CD4-positive, alpha-beta memory T cell (primary cell): ENCODE data around the gene IGSF9. TPM values are rescaled to one million over a fixed set of nuclear protein-coding genes. Genes with fewer than 3 reads are reported as not detected.

Source experiments
- CTCF ChIA-PET: fragments of 350-600 bp; sonication (Branson Sonifier 250); formaldehyde crosslinking; loops from one replicate; lab custom pipeline; 2021; ENCODE audit warnings: inconsistent platforms; ENCODE audit not compliant: partially characterized antibody; lab: Charles Lee
- POLR2A ChIA-PET: fragments of 350-600 bp; sonication (Branson Sonifier 250); formaldehyde crosslinking; loops from one replicate; lab custom pipeline; 2021; ENCODE audit not compliant: partially characterized antibody; lab: Charles Lee
- DNase-seq, 5 donors: peaks; one replicate each; pipeline versions ENCODE4 v3.0.0 to v3.0.0-alpha.2; 2020 to 2022; ENCODE audit warnings: mixed read lengths in 1 of 5
- H3K27ac ChIP-seq: one replicate; pipeline ENCODE4 v1.7.0; 2013; ENCODE audit warnings: low read depth, low read length
- H3K27me3 ChIP-seq: 2 replicates; pipeline ENCODE4 v1.7.0; 2013; ENCODE audit warnings: mild to moderate bottlenecking, low read length, moderate library complexity; ENCODE audit not compliant: insufficient read depth
- H3K36me3 ChIP-seq: 2 replicates; pipeline ENCODE4 v1.7.0; 2013; ENCODE audit warnings: mild to moderate bottlenecking, low read length, moderate library complexity; ENCODE audit not compliant: insufficient read depth
- H3K4me1 ChIP-seq: 2 replicates; pipeline ENCODE4 v1.7.0; 2013; ENCODE audit warnings: mild to moderate bottlenecking, low read length, moderate library complexity; ENCODE audit not compliant: insufficient read depth
- H3K4me3 ChIP-seq, 2 donors: one replicate each; pipeline ENCODE4 v1.7.0; 2013; ENCODE audit warnings: low read length in 2 of 2, mild to moderate bottlenecking in 1 of 2
- H3K9me3 ChIP-seq, 2 donors: one replicate each; pipeline ENCODE4 v1.7.0; 2013; ENCODE audit warnings: low read length in 2 of 2, control low read depth in 1 of 2; ENCODE audit not compliant: control insufficient read depth in 1 of 2
- H3K27ac Mint-ChIP-seq, 7 donors: one replicate each; pipeline ENCODE4 v1.8.0; 2020 to 2021; ENCODE audit warnings: mixed read lengths in 7 of 7, mild to moderate bottlenecking in 6 of 7, inconsistent platforms in 3 of 7, moderate library complexity in 3 of 7
- H3K27me3 Mint-ChIP-seq, 2 donors: one replicate each; pipeline ENCODE4 v1.8.0; 2020 to 2021; ENCODE audit warnings: mixed read lengths in 2 of 2
- H3K36me3 Mint-ChIP-seq, 2 donors: one replicate each; pipeline ENCODE4 v1.8.0; 2020 to 2021; ENCODE audit warnings: mixed read lengths in 2 of 2, inconsistent platforms in 1 of 2, mild to moderate bottlenecking in 1 of 2
- H3K4me1 Mint-ChIP-seq, 4 donors: one replicate each; pipeline ENCODE4 v1.8.0; 2020 to 2021; ENCODE audit warnings: mixed read lengths in 4 of 4, mild to moderate bottlenecking in 1 of 4
- H3K4me3 Mint-ChIP-seq, 8 donors: one replicate each; pipeline ENCODE4 v1.8.0; 2020 to 2021; ENCODE audit warnings: mixed read lengths in 8 of 8, mild to moderate bottlenecking in 7 of 8, moderate library complexity in 6 of 8, inconsistent platforms in 3 of 8
- H3K9me3 Mint-ChIP-seq, 8 donors: one replicate each; pipeline ENCODE4 v1.8.0; 2020 to 2021; ENCODE audit warnings: mixed read lengths in 8 of 8, mild to moderate bottlenecking in 5 of 8, inconsistent platforms in 3 of 8, moderate library complexity in 1 of 8
- intact Hi-C: fragments of 100-400 bp; cut with micrococcal nuclease; formaldehyde crosslinking; loops from one replicate; pipeline ENCODE4 v1.15.1; 2023
- polyA plus RNA-seq, 2 donors: library from polyadenylated mRNA; unstranded; fragments of 300-500 nt; fragmentation: Illumina TruSeq; gene quantifications; one replicate each; pipeline ENCODE4 v1.2.3, GENCODE V29; 2021
- total RNA-seq, 2 experiments: library from RNA; stranded (reverse); gene quantifications; one replicate each; pipeline ENCODE4 v1.2.3, GENCODE V29; 2021

IGSF9 gene
- total RNA-seq (not detected), polyA plus RNA-seq (not detected)

- CTCF ChIA-PET: interaction anchor here (0.6 to 3.0 kb wide), 14 partner anchors 8 to 258 kb away, joined by 3 to 18 read pairs (median 3); no protein-coding TSS in a partner anchor
- peaks cover 13% of the 10 kb centered on the region for H3K4me1 ChIP-seq
- Mint-ChIP-seq H3K4me1 (peaks cover 8 to 12% (median 10%) of the 10 kb centered on the region in 4 donors), H3K36me3 (no peaks in the 10 kb centered on the region), H3K9me3 (no peaks in the 10 kb centered on the region), H3K4me3 (peak within 1 kb of the TSS; percentile 32 to 86 (median 68)), H3K27me3 (peaks cover 25 to 35% of the 10 kb centered on the region in 2 donors), H3K27ac (peak within 1 kb of the TSS in 3 of 7 donors; percentile 12 to 87 (median 65))
- POLR2A ChIA-PET: interaction anchor here (1.3 to 1.8 kb wide), 3 partner anchors 9 to 165 kb away, joined by 3 to 17 read pairs (median 5); partner anchors contain the start of genes DUSP23 and TAGLN2
- H3K36me3 ChIP-seq: no peaks in the 10 kb centered on the region
- H3K9me3 ChIP-seq: no peaks in the 10 kb centered on the region
- H3K4me3 ChIP-seq: peak within 1 kb of the TSS in 1 of 2 donors; percentile 38
- H3K27ac ChIP-seq: no peak within 1 kb of the TSS
- peaks cover 21% of the 10 kb centered on the region for H3K27me3 ChIP-seq
- intact Hi-C loops: loop anchor here (1.0 to 2.0 kb wide), 5 partner anchors 9 to 165 kb away; partner anchors contain the start of genes DUSP23 and TAGLN2
- DNase-seq: peak; percentile 68 to 79 (median 71)
Measured at GRCh38 chr1:159945483-159946241, at the start of gene IGSF9. Gene IGSF9 (minus strand): TSS chr1:159945613. CDS start chr1:159943454, 2,159 bp downstream.

DNA sequence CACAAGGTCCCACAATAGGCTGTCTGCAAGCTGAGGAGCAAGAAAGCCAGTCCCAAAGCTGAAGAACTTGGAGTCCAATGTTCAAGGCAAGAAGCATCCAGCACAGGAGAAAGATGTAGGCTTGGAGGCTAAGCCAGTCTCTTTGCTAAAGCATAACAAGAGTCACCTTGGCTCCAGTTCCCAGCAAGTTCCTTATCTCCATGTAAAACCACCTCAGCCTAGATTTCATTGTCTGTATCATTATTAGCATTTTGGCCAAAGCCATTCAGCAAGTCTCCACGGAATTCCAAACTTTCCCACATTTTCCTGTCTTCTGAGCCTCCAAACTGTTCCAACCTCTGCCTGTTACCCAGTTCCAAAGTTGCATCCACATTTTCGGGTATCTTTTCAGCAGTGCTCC lies 49.5 kb upstream of the IGSF9 start:
- CTCF ChIA-PET: interaction anchor here (0.6 to 1.8 kb wide), 2 partner anchors 11 to 207 kb away, joined by 3 to 8 read pairs; no protein-coding TSS in a partner anchor
- H3K27me3 Mint-ChIP-seq: peaks cover 13 to 14% of the 10 kb centered on the region in 2 donors

DNA sequence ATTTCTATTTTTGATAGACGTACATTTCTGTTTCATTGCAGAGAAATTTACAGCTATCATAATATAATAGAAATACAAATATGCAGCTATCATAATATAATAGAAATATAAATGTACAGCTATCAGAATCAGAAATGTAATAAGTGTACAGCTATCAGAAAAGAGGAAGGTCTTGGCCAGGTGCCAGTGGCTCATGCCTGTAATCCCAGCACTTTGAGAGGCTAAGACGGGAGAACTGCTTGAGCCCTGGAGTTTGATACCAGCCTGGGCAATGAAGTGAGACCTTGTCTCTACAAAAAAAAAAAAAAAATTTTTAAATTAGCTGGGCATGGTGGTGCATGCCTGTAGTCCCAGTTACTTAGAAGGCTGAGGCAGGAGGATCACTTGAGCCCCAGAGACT lies 48.5 kb upstream of the IGSF9 start:
- POLR2A ChIA-PET: no interaction called here
- peaks cover 13% of the 10 kb centered on the region in 2 donors for H3K27me3 Mint-ChIP-seq

More for the DNA sequence above, 49.5 kb upstream of the IGSF9 start:
- Histone ChIP-seq H3K27ac (no peak overlapping the region), H3K9me3 (no peaks in the 10 kb centered on the region), H3K4me1 (no peaks in the 10 kb centered on the region), H3K4me3 (no peak overlapping the region), H3K27me3 (no peaks in the 10 kb centered on the region), H3K36me3 (no peaks in the 10 kb centered on the region)
- Mint-ChIP-seq H3K4me1 (peaks cover 0 to 10% (median 4%) of the 10 kb centered on the region in 4 donors), H3K9me3 (no peaks in the 10 kb centered on the region), H3K36me3 (no peaks in the 10 kb centered on the region), H3K27ac (no peak overlapping the region), H3K4me3 (no peak overlapping the region)
- intact Hi-C loops: no loop called here
- no peak for DNase-seq
- POLR2A ChIA-PET: no interaction called here

GRCh38 chr1:159992161-159992560 lies 46.7 kb upstream of the IGSF9 start:
- ChIA-PET CTCF (interaction anchor here (1.2 to 1.5 kb wide), 2 partner anchors 9 to 15 kb away, joined by 3 to 9 read pairs; no protein-coding TSS in a partner anchor), POLR2A (no interaction called here)
- Histone ChIP-seq H3K4me3 (no peak overlapping the region), H3K27me3 (no peaks in the 10 kb centered on the region), H3K36me3 (no peaks in the 10 kb centered on the region), H3K9me3 (no peaks in the 10 kb centered on the region), H3K4me1 (no peaks in the 10 kb centered on the region), H3K27ac (no peak overlapping the region)
- no peak for DNase-seq
- H3K36me3 Mint-ChIP-seq: no peaks in the 10 kb centered on the region
- H3K4me1 Mint-ChIP-seq: peaks cover 0 to 7% (median 4%) of the 10 kb centered on the region in 4 donors
- H3K4me3 Mint-ChIP-seq: no peak overlapping the region
- H3K27me3 Mint-ChIP-seq: peaks cover 14 to 18% of the 10 kb centered on the region in 2 donors
- no peaks in the 10 kb centered on the region for H3K9me3 Mint-ChIP-seq
- intact Hi-C loops: no loop called here
- H3K27ac Mint-ChIP-seq: no peak overlapping the region

More for the DNA sequence above, 48.5 kb upstream of the IGSF9 start:
- CTCF ChIA-PET: interaction anchor here (1.1 to 1.8 kb wide), 4 partner anchors 10 to 195 kb away, joined by 5 to 9 read pairs (median 6); no protein-coding TSS in a partner anchor
- H3K27ac ChIP-seq: no peak overlapping the region
- no peak overlapping the region for H3K4me3 ChIP-seq
- H3K9me3 ChIP-seq: no peaks in the 10 kb centered on the region
- Mint-ChIP-seq H3K9me3 (no peaks in the 10 kb centered on the region), H3K4me3 (no peak overlapping the region), H3K27ac (no peak overlapping the region), H3K4me1 (peaks cover 0 to 7% (median 4%) of the 10 kb centered on the region in 4 donors), H3K36me3 (no peaks in the 10 kb centered on the region)
- no peaks in the 10 kb centered on the region for H3K4me1 ChIP-seq
- no peaks in the 10 kb centered on the region for H3K27me3 ChIP-seq
- no peak for DNase-seq
- intact Hi-C loops: no loop called here
- no peaks in the 10 kb centered on the region for H3K36me3 ChIP-seq

DNA sequence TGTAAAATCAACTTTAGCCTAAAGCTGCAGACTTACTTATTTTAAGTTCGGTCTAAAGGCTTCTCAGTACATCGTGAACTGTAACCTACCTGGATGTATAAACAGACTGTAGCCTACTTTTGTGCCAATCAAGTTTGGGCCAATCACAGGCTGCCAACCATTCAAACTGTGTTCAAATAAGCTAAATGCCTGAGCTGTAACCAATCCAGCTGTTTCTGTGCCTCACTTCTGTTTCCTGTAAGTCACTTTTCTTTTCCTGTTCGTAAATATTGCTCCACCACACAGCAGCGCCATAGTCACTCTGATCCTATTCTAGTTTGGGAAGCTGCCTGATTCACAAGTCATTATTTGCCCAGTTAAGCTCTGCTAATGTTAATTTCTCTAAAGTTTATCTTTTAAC lies 46.1 kb upstream of the IGSF9 start:
- H3K36me3 Mint-ChIP-seq: no peaks in the 10 kb centered on the region
- peaks cover 16 to 17% of the 10 kb centered on the region in 2 donors for H3K27me3 Mint-ChIP-seq
- Histone ChIP-seq H3K36me3 (no peaks in the 10 kb centered on the region), H3K27me3 (no peaks in the 10 kb centered on the region), H3K9me3 (no peaks in the 10 kb centered on the region), H3K4me1 (no peaks in the 10 kb centered on the region), H3K27ac (no peak overlapping the region), H3K4me3 (no peak overlapping the region)
- intact Hi-C loops: no loop called here
- peaks cover 0 to 7% (median 4%) of the 10 kb centered on the region in 4 donors for H3K4me1 Mint-ChIP-seq
- no peak overlapping the region for H3K27ac Mint-ChIP-seq
- H3K4me3 Mint-ChIP-seq: peak overlapping the region in 1 of 8 donors; percentile 60
- POLR2A ChIA-PET: no interaction called here
- no peaks in the 10 kb centered on the region for H3K9me3 Mint-ChIP-seq
- CTCF ChIA-PET: interaction anchor here (1.2 to 1.5 kb wide), 2 partner anchors 10 to 16 kb away, joined by 3 to 9 read pairs; no protein-coding TSS in a partner anchor
- peak in 2 of 5 donors; percentile 9 to 10 for DNase-seq

GRCh38 chr1:159990005-159990404 lies 44.6 kb upstream of the IGSF9 start:
- Histone ChIP-seq H3K27ac (no peak overlapping the region), H3K4me1 (no peaks in the 10 kb centered on the region), H3K27me3 (peaks cover 5% of the 10 kb centered on the region), H3K36me3 (no peaks in the 10 kb centered on the region), H3K9me3 (no peaks in the 10 kb centered on the region), H3K4me3 (no peak overlapping the region)
- POLR2A ChIA-PET: no interaction called here
- intact Hi-C loops: no loop called here
- CTCF ChIA-PET: interaction anchor here (1.0 to 1.4 kb wide), 3 partner anchors 13 to 18 kb away, joined by 3 read pairs; no protein-coding TSS in a partner anchor
- H3K36me3 Mint-ChIP-seq: no peaks in the 10 kb centered on the region
- no peak for DNase-seq
- no peak overlapping the region for H3K4me3 Mint-ChIP-seq
- no peak overlapping the region for H3K27ac Mint-ChIP-seq
- H3K9me3 Mint-ChIP-seq: no peaks in the 10 kb centered on the region
- H3K4me1 Mint-ChIP-seq: peaks cover 0 to 7% (median 4%) of the 10 kb centered on the region in 4 donors
- H3K27me3 Mint-ChIP-seq: peaks cover 16 to 18% of the 10 kb centered on the region in 2 donors

DNA sequence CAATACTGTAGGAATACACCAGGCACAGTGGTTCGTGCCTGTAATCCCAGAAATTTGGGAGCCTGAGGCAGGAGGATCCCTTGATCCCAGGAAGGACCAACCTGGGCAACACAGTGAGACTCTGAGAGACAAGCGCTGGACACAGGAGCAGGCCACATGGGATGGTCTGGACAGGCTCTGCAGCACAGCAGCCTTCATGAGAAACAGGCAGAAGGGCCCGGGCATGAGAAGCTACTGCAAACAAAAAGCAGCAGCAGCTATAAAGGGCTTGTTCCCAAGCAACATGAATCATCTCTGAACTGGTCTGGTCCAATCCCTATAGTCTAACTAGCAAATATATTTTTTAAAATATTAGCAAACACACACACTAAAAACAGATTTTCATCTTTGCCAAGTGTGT lies 44.2 kb upstream of the IGSF9 start:
- H3K4me1 ChIP-seq: no peaks in the 10 kb centered on the region
- intact Hi-C loops: no loop called here
- ChIA-PET POLR2A (no interaction called here), CTCF (interaction anchor here (1.1 to 1.4 kb wide), 2 partner anchors 13 to 18 kb away, joined by 3 read pairs; no protein-coding TSS in a partner anchor)
- Mint-ChIP-seq H3K27me3 (peaks cover 19% of the 10 kb centered on the region in 2 donors), H3K36me3 (no peaks in the 10 kb centered on the region), H3K9me3 (no peaks in the 10 kb centered on the region), H3K27ac (no peak overlapping the region), H3K4me3 (no peak overlapping the region), H3K4me1 (peaks cover 0 to 7% (median 4%) of the 10 kb centered on the region in 4 donors)
- H3K9me3 ChIP-seq: no peaks in the 10 kb centered on the region
- H3K27me3 ChIP-seq: peaks cover 5% of the 10 kb centered on the region
- H3K4me3 ChIP-seq: no peak overlapping the region
- no peak overlapping the region for H3K27ac ChIP-seq
- no peaks in the 10 kb centered on the region for H3K36me3 ChIP-seq
- DNase-seq: no peak
